Cerebellar cortex (tissue), 1 donor: ENCODE results near the gene PTPRN2.
"Not testable (repeated sequence)": the region's sequence is repeated elsewhere in the genome, so short reads cannot be mapped to it uniquely, and the experiment has no call there.

Experiments
- DNase-seq: peaks from one replicate; pipeline ENCODE4 v3.0.0-alpha.2; 2015; ENCODE audit warnings: low spot score

PTPRN2 gene

DNA sequence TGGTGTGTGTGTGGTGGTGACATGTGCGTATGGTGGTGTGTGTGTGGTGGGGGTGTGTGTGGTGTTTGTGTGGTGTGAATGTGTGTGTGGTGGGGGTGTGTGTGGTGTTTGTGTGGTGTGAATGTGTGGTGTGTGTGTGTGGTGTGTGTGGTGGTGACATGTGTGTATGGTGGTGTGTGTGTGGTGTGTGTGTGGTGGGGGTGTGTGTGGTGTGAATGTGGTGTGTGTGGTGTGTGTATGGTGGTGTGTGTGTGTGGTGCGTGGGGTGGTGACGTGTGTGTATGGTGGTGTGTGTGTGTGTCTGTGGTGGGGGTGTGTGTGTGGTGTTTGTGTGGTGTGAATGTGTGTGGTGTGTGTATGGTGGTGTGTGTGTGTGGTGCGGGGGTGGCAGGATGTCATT, 797.7 kb downstream of the PTPRN2 start:
- no peak for DNase-seq

DNA sequence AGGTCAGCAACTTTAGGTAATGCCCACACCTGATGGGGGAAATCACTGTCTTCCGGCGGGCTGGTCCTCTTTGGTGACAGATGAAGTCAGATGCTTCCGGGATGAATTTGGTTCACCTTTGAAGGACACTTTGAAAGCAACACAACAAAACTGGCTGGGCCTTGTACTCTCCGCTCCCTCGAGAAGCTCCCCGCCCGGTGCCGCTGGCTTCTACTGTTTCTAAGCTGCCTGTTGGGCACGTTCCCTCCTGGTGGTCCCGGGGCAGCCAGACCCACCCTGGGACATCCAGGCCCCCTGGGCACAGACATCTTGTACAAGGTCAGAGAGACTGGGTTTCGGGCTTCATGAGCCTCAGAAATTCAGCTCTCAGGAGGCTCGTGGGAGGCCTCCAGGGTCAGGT, 798.5 kb downstream of the PTPRN2 start:
- no peak for DNase-seq

DNA sequence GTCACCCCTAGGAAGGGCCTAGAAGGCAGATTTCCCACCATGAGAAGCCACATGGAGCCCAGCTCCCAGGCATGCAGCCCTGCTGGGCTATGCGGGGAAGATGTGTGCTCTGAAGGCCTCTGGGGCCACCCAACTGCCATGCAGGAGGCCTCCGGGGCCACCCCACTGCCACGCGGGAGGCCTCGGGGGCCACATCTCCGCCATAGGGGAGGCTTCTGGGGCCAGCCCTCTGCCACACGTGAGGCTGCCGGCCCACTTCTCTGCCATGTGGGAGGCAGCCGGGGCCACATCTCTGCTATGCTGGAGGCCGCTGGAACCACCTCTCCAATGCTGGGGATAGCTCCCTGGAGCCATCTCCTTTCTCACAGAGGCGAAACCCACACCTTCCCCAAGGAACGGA, 799.0 kb downstream of the PTPRN2 start:
- DNase-seq, result no peak

DNA sequence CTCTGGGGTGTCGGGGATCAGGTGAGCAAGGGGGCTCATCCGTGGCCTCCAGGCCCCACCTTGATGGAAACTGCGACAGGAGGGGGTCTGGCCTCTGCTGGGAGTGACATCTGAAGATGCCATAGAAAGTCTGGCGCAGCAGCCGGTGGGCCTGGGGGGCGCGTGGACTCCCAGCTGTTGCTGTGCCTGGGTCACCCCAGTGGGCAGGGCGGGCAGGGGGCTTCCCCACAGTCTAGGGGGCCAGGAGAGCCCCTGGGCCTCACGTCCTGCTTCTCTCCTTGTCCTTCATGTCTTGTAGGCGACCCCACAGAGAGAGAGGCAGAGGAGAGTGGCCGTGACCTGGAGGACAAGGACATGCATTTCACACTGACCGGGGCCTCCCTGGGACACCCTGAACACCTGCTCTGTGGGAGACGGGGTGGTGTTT, 800.3 kb downstream of the PTPRN2 start:
- DNase-seq, result no peak

DNA sequence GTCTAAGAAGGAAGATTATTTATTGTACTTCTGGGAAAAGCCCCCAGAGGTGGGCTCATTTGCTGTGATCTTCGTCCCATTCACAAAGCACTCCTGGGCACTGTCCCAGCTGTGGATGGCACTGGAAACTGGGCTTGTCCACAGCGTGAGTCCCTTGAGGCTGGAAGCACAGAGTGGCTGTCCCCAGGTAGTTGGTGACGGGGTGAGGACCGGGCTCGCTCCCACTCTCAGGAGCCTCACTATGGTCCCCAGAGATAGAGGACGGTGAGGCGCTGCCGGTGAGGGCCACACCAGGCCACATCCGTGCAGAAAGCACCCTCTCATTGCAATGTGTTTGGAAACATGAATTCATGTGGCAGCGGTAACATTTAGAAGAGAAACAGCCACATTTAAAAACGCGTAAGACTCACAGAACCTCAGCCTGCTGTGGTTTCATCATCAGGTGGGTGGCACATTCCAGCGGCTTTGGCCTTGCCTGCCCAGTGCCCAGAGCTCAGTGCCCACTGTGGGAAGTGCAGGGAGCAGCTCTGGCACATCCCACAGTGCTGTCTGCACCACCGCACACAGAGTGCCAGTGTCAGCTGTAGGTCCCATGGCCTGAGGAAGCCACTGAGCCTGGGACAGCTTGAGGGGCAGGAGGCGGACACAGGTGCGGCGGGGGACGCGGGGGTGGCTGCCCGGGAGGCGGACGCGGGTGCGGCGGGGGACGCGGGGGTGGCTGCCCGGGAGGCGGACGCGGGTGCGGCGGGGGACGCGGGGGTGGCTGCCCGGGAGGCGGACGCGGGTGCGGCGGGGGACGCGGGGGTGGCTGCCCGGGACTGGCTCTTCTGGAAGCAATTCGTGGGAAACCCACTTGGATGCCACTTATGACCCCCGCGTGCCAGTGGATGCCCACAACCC, 801.0 kb downstream of the PTPRN2 start:
- no peak for DNase-seq

DNA sequence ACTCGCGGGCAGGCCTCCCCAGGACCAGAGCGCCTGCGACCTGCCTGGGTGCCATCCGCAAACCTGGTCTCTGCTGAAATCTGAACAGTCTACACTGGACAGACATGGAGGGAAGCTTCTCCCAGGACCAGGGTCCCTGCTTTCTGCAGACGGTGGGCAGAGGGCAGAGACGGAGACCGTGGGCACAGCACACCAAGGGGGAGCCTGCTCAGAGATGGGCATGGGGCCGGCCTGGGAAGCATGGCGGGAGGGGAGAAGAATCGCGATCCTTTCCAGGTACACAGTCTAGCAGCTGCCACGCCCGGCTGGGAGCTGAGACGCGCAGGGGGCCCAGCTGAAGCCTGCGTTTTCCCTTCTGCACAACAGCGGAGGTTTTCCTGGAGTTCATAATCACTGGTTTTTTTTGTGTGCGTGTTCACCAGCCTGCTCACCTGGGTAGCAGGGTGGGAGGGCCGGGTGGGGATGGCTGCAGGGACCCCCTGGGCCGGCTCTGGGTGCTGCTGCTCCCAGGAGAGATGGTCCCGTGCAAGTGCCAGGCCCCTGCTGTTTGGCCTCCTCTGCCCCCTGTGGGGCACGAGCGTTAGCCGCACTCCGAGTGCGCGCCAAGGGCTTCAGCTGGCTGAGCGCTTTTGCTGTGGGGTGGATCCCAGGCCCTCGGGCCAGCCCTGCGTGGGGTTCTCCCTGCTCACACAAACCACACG, 802.0 kb downstream of the PTPRN2 start:
- no peak for DNase-seq

DNA sequence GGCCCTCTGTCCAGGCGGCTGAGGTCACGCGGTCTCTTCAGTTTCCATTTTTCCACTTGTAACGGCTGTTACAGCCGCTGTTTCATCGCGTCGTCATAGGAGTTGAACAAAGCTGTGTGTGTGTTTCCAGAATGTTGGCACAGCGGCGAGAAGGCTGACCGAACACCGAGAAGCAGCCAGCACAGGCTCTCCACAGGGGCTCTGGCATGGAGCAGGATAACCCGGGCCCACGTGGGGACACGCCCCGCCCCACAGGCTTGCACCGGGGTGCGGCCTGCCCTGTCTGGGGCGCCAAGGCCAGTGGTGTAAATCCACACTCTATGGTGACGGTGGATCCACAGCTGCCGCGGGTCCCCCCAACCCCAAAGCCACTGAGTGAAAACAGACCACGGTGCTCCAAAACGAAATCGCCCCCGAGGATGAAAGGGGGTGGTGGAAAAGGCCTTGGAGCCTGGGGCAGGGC, 802.6 kb downstream of the PTPRN2 start:
- peak; percentile 41 for DNase-seq

DNA sequence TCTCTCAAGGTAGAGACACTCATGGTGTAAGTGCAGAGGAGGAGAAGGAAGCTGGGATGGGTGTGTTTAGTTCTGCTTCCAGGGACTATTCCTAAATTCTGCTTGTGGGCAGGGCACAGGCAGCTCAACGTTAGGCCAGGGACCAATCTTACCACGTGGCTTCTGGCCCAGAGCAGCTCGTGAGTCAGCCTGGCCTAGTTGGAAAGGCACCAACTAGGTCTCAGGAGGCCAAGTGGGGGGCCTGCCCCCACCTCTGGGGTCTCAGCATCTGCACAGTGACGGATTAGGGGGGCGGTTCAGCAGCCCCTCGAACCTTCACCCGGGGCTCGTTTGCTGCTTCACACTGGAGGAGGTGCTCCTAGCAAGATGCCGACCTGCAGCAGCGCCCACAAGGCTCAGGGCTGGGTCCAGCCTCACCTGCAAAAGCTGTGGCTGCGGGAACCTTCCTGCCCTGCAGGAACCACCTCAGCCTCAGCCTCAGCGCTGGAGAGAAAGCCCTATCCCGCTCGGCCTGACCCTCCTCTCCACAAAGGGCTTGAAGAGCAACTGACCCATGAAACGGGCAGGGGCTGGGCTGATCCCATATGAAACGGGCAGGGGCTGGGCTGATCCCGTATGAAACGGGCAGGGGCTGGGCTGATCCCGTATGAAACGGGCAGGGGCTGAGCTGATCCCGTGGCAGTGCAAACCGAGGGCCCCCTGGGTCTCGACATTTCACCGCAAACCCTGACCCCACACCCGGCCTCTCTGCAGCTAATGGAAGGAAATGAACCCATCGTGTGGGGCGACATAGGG, 803.4 kb downstream of the PTPRN2 start:
- no peak for DNase-seq

DNA sequence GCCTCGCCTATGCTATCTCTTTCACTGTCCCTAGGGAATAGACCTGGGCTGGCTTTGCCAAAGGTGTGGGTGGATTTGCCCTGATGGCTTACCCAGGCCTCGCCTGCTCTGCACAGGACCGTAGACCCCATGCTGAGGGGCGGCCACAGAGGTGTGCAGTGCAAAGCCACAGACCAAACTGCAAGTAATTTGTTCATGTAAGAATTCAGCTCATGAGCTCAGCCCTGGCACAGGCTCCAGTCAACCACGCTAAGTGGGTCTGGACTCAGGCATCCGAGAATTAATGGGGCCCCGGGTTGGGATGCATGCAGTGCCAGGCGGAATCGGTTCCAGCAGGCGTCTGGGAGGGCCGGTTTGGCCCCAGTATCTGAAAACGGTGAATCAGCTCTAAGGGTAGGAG, 805.6 kb downstream of the PTPRN2 start:
- peak; percentile 2 for DNase-seq

DNA sequence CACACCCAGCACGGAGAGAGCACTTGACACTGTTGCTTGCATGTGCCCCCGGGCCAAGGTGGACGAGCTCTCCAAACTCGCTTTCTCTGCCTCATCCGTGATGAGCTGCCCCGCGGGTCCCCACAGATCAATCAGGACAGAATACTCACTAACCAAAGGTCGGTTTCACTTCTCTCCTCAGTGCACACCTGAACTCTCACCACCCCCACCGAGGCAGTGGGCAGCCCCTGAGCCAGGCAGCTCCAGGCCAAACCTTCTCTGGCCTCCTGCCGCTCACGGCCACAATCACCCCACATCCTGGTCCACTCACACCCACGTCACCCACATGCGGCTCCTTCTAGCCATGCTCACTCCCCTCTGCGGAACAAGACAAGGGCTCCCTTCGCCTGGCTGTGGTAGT, 806.9 kb downstream of the PTPRN2 start:
- DNase-seq, result no peak

DNA sequence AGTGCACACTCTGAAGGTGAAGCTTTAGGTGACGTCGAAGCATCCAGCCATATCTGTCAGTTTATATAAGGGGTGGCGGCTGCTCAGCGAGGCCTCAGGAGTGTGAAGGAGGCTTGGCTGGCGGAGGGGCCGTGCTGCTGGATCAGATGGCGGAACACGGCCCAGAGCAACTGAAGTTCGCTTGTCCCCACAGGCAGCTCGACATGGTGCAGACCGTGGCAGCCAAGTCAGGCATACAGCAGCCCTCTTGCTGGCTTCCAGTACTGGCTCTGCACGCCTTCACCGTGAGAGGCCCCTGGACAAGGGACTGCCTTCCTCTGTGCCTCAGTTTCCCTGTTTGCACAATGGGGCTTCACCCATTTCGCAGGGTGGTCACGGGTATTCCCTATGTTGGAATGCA, 807.3 kb downstream of the PTPRN2 start:
- no peak for DNase-seq

DNA sequence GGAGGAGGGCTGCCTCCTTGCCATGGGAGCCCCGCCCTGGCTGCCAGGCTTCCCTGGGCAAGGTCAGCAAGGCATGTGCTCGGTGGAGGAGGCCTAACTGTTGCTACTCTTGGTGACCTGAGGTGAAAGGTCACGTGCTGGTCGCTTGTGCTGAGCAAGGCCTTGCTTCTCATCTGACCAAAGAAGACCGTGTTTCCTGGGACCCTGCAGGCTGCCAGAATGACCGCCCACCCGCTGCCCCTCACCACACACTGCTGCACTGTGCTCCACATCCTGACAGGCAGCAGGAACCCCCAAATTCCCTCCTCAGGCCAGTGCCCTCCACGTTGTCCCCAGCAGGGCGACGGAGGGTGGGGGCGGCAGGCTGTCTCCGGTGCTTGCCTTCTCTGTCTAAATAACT, 808.4 kb downstream of the PTPRN2 start:
- DNase-seq, result no peak

DNA sequence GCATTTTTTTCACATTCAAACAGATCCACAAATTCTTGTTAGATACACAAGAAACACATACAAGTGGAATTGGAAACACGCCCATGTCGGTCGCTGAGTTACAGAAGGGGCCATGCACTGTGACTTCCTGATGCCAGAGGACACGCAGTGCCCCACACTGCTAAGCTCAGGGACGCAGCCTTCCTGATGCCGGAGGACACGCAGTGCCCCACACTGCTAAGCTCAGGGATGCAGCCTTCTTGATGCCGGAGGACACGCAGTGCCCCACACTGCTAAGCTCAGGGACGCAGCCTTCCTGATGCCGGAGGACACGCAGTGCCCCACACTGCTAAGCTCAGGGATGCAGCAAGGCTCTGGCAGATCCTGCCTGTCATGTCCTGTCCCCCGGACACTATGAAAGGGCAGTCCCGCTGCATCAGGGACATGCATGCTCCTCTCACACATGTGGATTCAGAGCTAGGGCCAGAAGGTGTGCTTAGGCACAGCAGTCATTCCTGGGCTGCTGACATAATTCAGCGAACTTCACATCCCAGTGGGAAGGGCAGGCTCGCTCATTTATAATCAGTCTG, 810.3 kb downstream of the PTPRN2 start:
- DNase-seq, result not testable (repeated sequence)

DNA sequence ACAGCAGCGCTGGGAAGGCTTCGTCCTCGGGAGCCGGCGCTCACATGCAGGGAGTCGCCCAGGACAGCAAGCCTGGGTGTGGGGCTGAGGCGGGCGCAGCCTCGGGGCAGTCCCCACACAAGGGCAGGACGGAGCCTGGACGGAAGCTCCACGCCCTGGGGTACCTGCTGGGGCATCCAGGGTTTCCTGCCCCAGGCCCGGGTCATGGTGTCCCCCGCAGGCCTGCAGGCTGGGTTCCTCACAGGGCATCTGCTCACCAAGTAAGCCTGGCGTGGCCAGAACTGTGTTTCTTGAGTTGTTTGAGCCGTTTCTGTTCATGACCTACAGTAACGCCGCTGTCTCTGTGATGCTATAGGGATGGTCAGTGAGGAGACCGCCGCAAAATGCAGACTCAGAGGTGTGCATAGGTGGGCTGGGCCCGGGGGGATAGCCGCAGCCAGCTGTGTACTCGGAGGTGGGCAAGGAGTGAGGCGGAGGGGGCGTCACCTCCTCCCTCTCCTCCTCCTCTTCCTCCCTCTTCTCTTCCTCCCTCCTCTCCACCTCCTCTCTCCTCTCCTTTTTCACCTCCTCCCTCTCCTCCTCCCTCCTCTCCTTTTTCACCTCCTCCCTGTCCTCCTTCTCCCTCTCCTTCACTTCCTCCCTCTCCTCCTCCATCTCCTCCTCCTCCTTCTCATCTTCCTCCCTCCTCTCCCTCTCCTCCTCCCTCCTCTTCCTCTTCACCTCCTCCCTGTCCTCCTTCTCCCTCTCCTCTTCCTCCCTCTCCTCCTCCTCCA, 811.9 kb downstream of the PTPRN2 start:
- DNase-seq, result no peak

DNA sequence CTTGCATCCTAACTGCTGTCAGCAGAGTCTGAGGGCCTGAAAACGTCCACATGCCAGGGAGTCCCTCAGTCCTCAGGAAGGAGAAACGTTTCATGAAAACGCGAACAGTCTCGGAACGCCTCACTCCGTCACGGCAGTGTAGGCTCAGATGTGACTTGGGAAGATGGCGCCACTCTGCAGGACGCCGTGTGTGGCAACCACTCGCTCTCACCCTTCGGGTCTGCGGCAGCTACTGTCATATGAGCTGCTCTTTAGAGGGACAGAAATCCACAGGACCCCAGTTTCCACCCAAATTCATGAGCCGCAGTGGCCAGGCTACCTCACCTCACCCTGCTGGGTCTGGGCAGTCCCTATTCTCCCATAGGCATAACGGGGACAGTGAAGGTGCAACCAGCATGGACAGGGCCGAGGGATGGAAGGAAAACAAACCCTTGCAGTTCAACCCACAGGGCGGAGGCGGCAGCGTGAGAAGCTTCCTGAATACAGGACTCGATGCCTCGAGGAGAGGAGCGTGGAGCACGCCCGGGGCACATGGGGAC, 812.5 kb downstream of the PTPRN2 start:
- no peak for DNase-seq

DNA sequence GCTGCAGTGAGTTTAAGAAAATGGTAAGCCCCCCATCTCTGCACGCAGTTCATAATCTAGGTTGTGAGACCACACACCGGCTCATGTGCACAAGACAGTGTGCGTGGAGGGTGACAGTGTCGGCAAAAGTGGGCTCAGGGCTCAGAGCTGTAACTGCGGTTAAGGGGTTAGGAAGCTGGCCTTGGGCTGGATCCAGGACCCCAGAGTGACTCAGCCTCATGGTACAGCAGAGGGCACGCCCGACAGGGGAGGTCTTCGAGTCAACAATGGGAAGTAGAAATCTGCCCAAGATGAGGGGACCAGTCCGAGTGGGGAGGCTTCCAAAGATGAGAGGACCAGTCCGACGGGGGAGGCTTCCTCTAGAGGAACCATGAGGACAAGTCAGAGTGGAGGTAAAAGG, 813.1 kb downstream of the PTPRN2 start:
- no peak for DNase-seq

DNA sequence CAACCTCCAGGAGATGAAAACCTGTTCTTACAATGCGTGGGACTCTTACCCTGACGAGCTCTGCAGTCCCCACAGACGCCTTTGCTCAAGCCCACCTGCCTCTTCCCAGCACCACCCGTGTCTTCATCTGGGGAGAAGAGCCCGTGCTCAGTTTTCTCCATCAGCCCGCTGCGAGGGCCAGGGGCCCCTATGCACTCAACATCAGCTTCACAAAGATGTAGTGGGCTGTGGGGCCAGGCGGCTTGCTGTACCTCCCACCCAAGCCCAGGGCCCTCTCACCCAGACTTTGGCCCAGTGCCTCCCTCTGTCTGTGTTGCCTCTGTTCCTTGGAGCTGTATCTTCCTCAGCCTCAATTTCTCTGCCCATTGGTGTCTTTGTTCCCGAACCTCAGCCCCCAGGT, 814.3 kb downstream of the PTPRN2 start:
- no peak for DNase-seq

DNA sequence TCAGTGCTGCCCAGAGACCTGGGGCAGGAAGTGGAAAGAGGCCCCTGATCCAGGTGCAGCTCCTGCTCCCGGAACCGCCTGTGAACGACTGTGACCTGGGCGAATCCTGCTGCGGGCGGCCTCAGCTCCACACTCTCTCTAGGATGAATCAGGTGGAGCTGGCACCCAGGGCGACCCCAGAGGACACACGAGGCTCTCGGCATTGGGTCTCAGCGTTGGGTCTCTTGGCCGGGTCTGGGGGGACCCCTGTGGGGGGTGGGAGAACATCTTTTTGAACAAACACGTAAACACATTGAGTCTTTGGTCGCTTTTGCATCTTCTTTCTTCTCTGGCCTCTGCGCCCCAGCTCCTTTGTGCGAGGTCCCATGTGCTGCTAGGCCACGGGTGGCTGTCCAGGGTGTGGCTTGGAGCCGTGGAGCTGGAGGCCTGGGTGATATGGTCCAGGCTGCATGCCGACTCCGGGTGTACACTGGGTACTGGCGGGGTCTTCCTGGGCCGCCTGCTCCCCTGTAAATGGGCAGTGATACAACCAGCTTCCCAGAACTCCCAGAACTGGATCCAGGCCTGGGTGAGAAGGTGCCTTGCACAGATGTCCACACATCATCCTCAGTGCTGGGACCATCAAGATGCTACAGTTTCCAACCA, 815.0 kb downstream of the PTPRN2 start:
- no peak for DNase-seq

DNA sequence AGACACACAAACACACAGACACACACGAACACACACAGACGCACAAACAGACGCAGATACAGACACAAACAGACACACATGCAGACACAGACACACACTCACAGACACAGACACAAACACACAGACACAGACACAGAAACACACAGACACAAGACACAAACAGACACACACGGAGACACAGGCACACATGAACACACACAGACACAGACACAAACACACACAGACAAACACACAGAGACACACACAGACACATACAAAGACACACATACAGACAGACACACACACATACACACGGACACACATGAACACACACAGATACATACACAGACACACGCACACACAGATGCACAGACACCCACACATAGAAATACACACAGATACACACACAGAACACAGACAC, 815.9 kb downstream of the PTPRN2 start:
- DNase-seq, result no peak

DNA sequence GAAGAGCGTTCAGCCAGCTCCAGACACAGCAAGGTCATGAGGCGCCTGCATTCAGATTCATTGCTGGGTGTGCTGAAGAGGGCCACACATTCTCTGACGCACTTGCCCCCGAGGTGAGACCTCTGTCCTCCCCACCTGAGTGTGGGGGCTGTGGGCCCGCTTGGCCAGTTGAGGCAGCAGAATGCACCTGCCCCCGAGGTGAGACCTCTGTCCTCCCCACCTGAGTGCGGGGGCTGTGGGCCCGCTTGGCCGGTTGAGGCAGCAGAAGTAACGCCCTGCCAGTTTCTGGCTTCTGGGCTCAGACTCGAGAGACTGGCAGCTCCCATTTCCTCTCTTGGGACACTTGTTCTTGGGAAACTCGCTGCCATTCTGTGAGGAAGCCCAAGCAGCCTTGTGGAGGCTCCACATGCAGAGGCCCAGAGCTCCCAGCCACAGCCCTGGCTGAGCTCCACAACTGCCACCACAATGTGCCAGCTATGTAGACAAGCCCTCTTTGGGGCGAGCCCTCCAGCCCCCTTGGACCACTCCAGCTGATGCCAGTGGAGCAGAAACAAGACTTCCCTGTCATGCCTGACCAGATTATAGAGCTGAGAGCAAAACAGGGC, 816.8 kb downstream of the PTPRN2 start:
- DNase-seq, result no peak
